ENCODE data around the gene PSMD5. TPM values are rescaled to one million over a fixed set of nuclear protein-coding genes. Genes with fewer than 3 reads are reported as not detected.

Gene PSMD5
- polyA plus RNA-seq, 1 of the 3 experiments (the other 2 are of a cell fraction): 13.7 TPM

- ChIA-PET CTCF (no interaction called here), POLR2A (no interaction called here)
- H3K4me3 ChIP-seq (ENCODE audit: low read depth in 2 of 2, low read length in 1 of 2): no peak overlapping the region
- peaks cover 15 to 28% of the 10 kb centered on the region in 2 experiments for H3K36me3 ChIP-seq (replicated peaks in 1 of 2; ENCODE audit: control insufficient read depth in 1 of 2, insufficient read depth in 2 of 2, low read length in 1 of 2)
- H3K79me2 ChIP-seq (ENCODE audit: insufficient read depth): no peaks in the 10 kb centered on the region
- TF ChIP-seq MXI1 (IDR thresholded peaks at IDR 0.05; ENCODE audit: low read depth, low read length): no peak
- TF ChIP-seq FOXJ3 (CRISPR knock-in tag; IDR thresholded peaks at IDR 0.05): no peak
- TF ChIP-seq FOSL2 (IDR thresholded peaks at IDR 0.05; ENCODE audit: borderline replicate concordance, low read depth): no peak
- no peak for TF ChIP-seq ELF1 (IDR thresholded peaks at IDR 0.05)
- no peak for TF ChIP-seq RFX5 (IDR thresholded peaks at IDR 0.05; ENCODE audit: low read length)
- TF ChIP-seq CHD2 (IDR thresholded peaks at IDR 0.05; ENCODE audit: low read length, partially characterized antibody): no peak
- TF ChIP-seq GATA2 (CRISPR knock-in tag; IDR thresholded peaks at IDR 0.05): no peak
- no peak for TF ChIP-seq REST (IDR thresholded peaks at IDR 0.05; ENCODE audit: low read depth, low read length)
- no peak for TF ChIP-seq IRF3 (IDR thresholded peaks at IDR 0.05; ENCODE audit: low read depth, low read length)
- no peak for TF ChIP-seq NFIC (IDR thresholded peaks at IDR 0.05; ENCODE audit: borderline replicate concordance)
- TF ChIP-seq TCF12 (IDR thresholded peaks at IDR 0.05): no peak
- TF ChIP-seq SIN3A (IDR thresholded peaks at IDR 0.05; ENCODE audit: borderline replicate concordance, low read depth, low read length): no peak
- TF ChIP-seq USF2 (IDR thresholded peaks at IDR 0.05; ENCODE audit: borderline replicate concordance, low read depth, low read length): no peak
- no peak for TF ChIP-seq EP300 (IDR thresholded peaks at IDR 0.05; ENCODE audit: borderline replicate concordance in 1 of 2, low read depth in 1 of 2, low read length in 1 of 2)
- TF ChIP-seq SMC3 (IDR thresholded peaks at IDR 0.05; ENCODE audit: low read depth, low read length): no peak
- TF ChIP-seq RCOR1 (IDR thresholded peaks at IDR 0.05; ENCODE audit: low read length): no peak
- TF ChIP-seq TAF1 (IDR thresholded peaks at IDR 0.05; ENCODE audit: borderline replicate concordance, low read depth, low read length): no peak
- TF ChIP-seq CTCF (IDR thresholded peaks at IDR 0.05): no peak
- TF ChIP-seq RAD21 (IDR thresholded peaks at IDR 0.05; ENCODE audit: low read length): no peak
- 100% methylated on average over 1 of the region's 1 CpG for WGBS (ENCODE audit: low lambda C conversion rate)
- no peaks in the 10 kb centered on the region for H3K9me3 ChIP-seq
- no peaks in the 10 kb centered on the region for H3K9me2 ChIP-seq
- no peaks in the 10 kb centered on the region for H4K20me1 ChIP-seq (ENCODE audit: insufficient read depth)
- no peak overlapping the region for H3K9ac ChIP-seq
- no peaks in the 10 kb centered on the region for H3K27me3 ChIP-seq (ENCODE audit: insufficient read depth)
- peaks cover 0 to 14% of the 10 kb centered on the region in 2 experiments; a peak in 2 of 4 replicates for H3K4me1 ChIP-seq (ENCODE audit: control insufficient read depth in 1 of 2, insufficient read depth in 2 of 2, low read depth in 1 of 2, low read length in 1 of 2)
- H3K4me2 ChIP-seq: no peak overlapping the region
- DNase-seq: no peak
- peaks cover 16% of the 10 kb centered on the region for H3F3A ChIP-seq (replicated peaks; ENCODE audit: insufficient read depth)
- H2AFZ ChIP-seq (ENCODE audit: low read depth): no peak overlapping the region
- H3K27ac ChIP-seq (ENCODE audit: low read depth in 2 of 2, low read length in 1 of 2): no peak overlapping the region
Observed at GRCh38 chr9:120851449-120851848, 8.7 kb upstream of the PSMD5 start.

Measured in SK-N-SH (cell line).